ENCODE measurements around the gene UGGT1. TPM values are rescaled to one million over a fixed set of nuclear protein-coding genes. Genes with fewer than 3 reads are reported as not detected.
"Not testable (repeated sequence)": the region's sequence is repeated elsewhere in the genome, so short reads cannot be mapped to it uniquely, and the experiment has no call there.

UGGT1 gene
- total RNA-seq, 1 experiment from 2014 or later: 26.4 TPM

- Histone ChIP-seq H3K4me3 (ENCODE audit: insufficient read depth, low read depth, low read length) (no peak overlapping the region), H3K36me3 (replicated peaks; ENCODE audit: control insufficient read depth, insufficient read depth, low read length) (no peaks in the 10 kb centered on the region)
- DNase-seq: no peak
These were observed 111.8 kb downstream of the UGGT1 start for GRCh38 chr2:128202791-128203190.

GRCh38 chr2:128206245-128206644 is 115.2 kb downstream of the UGGT1 start:
- Histone ChIP-seq H3K36me3 (replicated peaks; ENCODE audit: control insufficient read depth, insufficient read depth, low read length) (no peaks in the 10 kb centered on the region), H3K27me3 (ENCODE audit: control insufficient read depth, insufficient read depth, low read length) (no peaks in the 10 kb centered on the region), H3K4me3 (ENCODE audit: insufficient read depth, low read depth, low read length) (no peak overlapping the region)
- DNase-seq: no peak

More at GRCh38 chr2:128202791-128203190, 111.8 kb downstream of the UGGT1 start:
- H3K27me3 ChIP-seq (ENCODE audit: control insufficient read depth, insufficient read depth, low read length): no peaks in the 10 kb centered on the region

GRCh38 chr2:128208023-128208422 is 117.0 kb downstream of the UGGT1 start:
- Histone ChIP-seq H3K36me3 (replicated peaks; ENCODE audit: control insufficient read depth, insufficient read depth, low read length) (no peaks in the 10 kb centered on the region), H3K27me3 (ENCODE audit: control insufficient read depth, insufficient read depth, low read length) (no peaks in the 10 kb centered on the region), H3K4me3 (ENCODE audit: insufficient read depth, low read depth, low read length) (no peak overlapping the region)
- DNase-seq: no peak

GRCh38 chr2:128208631-128209324 is 117.8 kb downstream of the UGGT1 start:
- not testable (repeated sequence) for DNase-seq; H3K4me3 ChIP-seq (ENCODE audit: insufficient read depth, low read depth, low read length); H3K27me3 ChIP-seq (ENCODE audit: control insufficient read depth, insufficient read depth, low read length); H3K36me3 ChIP-seq (replicated peaks; ENCODE audit: control insufficient read depth, insufficient read depth, low read length)

- no peaks in the 10 kb centered on the region for H3K27me3 ChIP-seq (ENCODE audit: control insufficient read depth, insufficient read depth, low read length)
- no peaks in the 10 kb centered on the region for H3K36me3 ChIP-seq (replicated peaks; ENCODE audit: control insufficient read depth, insufficient read depth, low read length)
- no peak for DNase-seq
- no peak overlapping the region for H3K4me3 ChIP-seq (ENCODE audit: insufficient read depth, low read depth, low read length)
These were observed 123.3 kb downstream of the UGGT1 start for GRCh38 chr2:128214251-128214650.

GRCh38 chr2:128214866-128215460 is 124.0 kb downstream of the UGGT1 start:
- Histone ChIP-seq H3K4me3 (ENCODE audit: insufficient read depth, low read depth, low read length) (no peak overlapping the region), H3K27me3 (ENCODE audit: control insufficient read depth, insufficient read depth, low read length) (no peaks in the 10 kb centered on the region), H3K36me3 (replicated peaks; ENCODE audit: control insufficient read depth, insufficient read depth, low read length) (no peaks in the 10 kb centered on the region)
- DNase-seq: no peak

GRCh38 chr2:128215897-128216642 is 125.1 kb downstream of the UGGT1 start:
- no peak for DNase-seq

GRCh38 chr2:128217671-128218070 is 126.7 kb downstream of the UGGT1 start:
- Histone ChIP-seq H3K4me3 (ENCODE audit: insufficient read depth, low read depth, low read length) (no peak overlapping the region), H3K36me3 (replicated peaks; ENCODE audit: control insufficient read depth, insufficient read depth, low read length) (no peaks in the 10 kb centered on the region), H3K27me3 (ENCODE audit: control insufficient read depth, insufficient read depth, low read length) (no peaks in the 10 kb centered on the region)
- no peak for DNase-seq

More at GRCh38 chr2:128215897-128216642, 125.1 kb downstream of the UGGT1 start:
- Histone ChIP-seq H3K27me3 (ENCODE audit: control insufficient read depth, insufficient read depth, low read length) (no peaks in the 10 kb centered on the region), H3K4me3 (ENCODE audit: insufficient read depth, low read depth, low read length) (no peak overlapping the region), H3K36me3 (replicated peaks; ENCODE audit: control insufficient read depth, insufficient read depth, low read length) (no peaks in the 10 kb centered on the region)

- Histone ChIP-seq H3K4me3 (ENCODE audit: insufficient read depth, low read depth, low read length) (no peak overlapping the region), H3K27me3 (ENCODE audit: control insufficient read depth, insufficient read depth, low read length) (no peaks in the 10 kb centered on the region), H3K36me3 (replicated peaks; ENCODE audit: control insufficient read depth, insufficient read depth, low read length) (no peaks in the 10 kb centered on the region)
- DNase-seq: no peak
These were observed 128.9 kb downstream of the UGGT1 start for GRCh38 chr2:128219891-128220290.

GRCh38 chr2:128227862-128228261 is 136.9 kb downstream of the UGGT1 start:
- H3K36me3 ChIP-seq (replicated peaks; ENCODE audit: control insufficient read depth, insufficient read depth, low read length): no peaks in the 10 kb centered on the region
- DNase-seq: no peak
- H3K27me3 ChIP-seq (ENCODE audit: control insufficient read depth, insufficient read depth, low read length): peaks cover 6% of the 10 kb centered on the region
- no peak overlapping the region for H3K4me3 ChIP-seq (ENCODE audit: insufficient read depth, low read depth, low read length)

- Histone ChIP-seq H3K36me3 (replicated peaks; ENCODE audit: control insufficient read depth, insufficient read depth, low read length) (no peaks in the 10 kb centered on the region), H3K4me3 (ENCODE audit: insufficient read depth, low read depth, low read length) (no peak overlapping the region), H3K27me3 (ENCODE audit: control insufficient read depth, insufficient read depth, low read length) (peaks cover 11% of the 10 kb centered on the region)
- no peak for DNase-seq
These were observed 137.9 kb downstream of the UGGT1 start for GRCh38 chr2:128228894-128229293.

GRCh38 chr2:128232965-128233789 is 142.2 kb downstream of the UGGT1 start:
- Histone ChIP-seq H3K27me3 (ENCODE audit: control insufficient read depth, insufficient read depth, low read length) (peaks cover 11% of the 10 kb centered on the region), H3K4me3 (ENCODE audit: insufficient read depth, low read depth, low read length) (peak overlapping the region; percentile 72), H3K36me3 (replicated peaks; ENCODE audit: control insufficient read depth, insufficient read depth, low read length) (no peaks in the 10 kb centered on the region)
- peak; percentile 97 for DNase-seq

GRCh38 chr2:128233790-128234395 is 142.9 kb downstream of the UGGT1 start:
- Histone ChIP-seq H3K27me3 (ENCODE audit: control insufficient read depth, insufficient read depth, low read length) (peaks cover 11% of the 10 kb centered on the region), H3K4me3 (ENCODE audit: insufficient read depth, low read depth, low read length) (no peak overlapping the region), H3K36me3 (replicated peaks; ENCODE audit: control insufficient read depth, insufficient read depth, low read length) (no peaks in the 10 kb centered on the region)
- no peak for DNase-seq

- Histone ChIP-seq H3K4me3 (ENCODE audit: insufficient read depth, low read depth, low read length) (no peak overlapping the region), H3K36me3 (replicated peaks; ENCODE audit: control insufficient read depth, insufficient read depth, low read length) (no peaks in the 10 kb centered on the region), H3K27me3 (ENCODE audit: control insufficient read depth, insufficient read depth, low read length) (peaks cover 11% of the 10 kb centered on the region)
- DNase-seq: no peak
These were observed 143.6 kb downstream of the UGGT1 start for GRCh38 chr2:128234613-128235012.
